Keratinocyte (primary cell): ENCODE results near the gene ABCD2.

Experiments
- EZH2 ChIP-seq: IDR thresholded peaks from one replicate; pipeline ENCODE4 v1.6.1; 2012; ENCODE audit warnings: inconsistent platforms, mild to moderate bottlenecking, low read length, moderate library complexity
- TF ChIP-seq, protein P1 (sequence below), 3 experiments: IDR thresholded peaks in 1 of 3; conservative IDR thresholded peaks in 1 of 3; optimal IDR thresholded peaks in 1 of 3; 2 replicates in 2 of 3; 3 replicates in 1 of 3; pipeline versions ENCODE3 to v1.5.1; 2011; ENCODE audit warnings: low read length in 3 of 3, mild to moderate bottlenecking in 3 of 3, moderate library complexity in 2 of 3, control low read depth in 1 of 3, inconsistent platforms in 1 of 3; ENCODE audit not compliant: insufficient read depth in 2 of 3; ENCODE audit errors: extremely low read depth in 1 of 3

DNA sequence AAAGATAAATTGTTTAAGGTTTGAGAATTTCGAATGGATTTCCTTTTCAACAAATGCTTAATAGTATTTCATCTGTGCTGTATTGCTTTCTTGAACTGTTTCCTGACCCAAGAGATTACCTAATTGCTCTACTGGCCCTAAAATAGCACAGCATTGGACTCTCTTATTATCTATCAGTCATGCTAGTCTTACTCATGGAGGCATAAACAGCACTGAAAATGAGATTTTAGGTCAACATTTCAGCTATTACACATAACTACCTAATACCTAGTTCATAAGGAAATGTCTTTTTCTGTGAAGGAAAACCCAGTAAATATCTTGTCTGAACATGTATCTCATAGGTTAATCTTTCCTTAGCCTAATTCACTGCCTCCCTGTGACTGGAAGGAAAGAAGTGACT is 4.3 kb upstream of the ABCD2 start:
- TF ChIP-seq, protein P1, sequence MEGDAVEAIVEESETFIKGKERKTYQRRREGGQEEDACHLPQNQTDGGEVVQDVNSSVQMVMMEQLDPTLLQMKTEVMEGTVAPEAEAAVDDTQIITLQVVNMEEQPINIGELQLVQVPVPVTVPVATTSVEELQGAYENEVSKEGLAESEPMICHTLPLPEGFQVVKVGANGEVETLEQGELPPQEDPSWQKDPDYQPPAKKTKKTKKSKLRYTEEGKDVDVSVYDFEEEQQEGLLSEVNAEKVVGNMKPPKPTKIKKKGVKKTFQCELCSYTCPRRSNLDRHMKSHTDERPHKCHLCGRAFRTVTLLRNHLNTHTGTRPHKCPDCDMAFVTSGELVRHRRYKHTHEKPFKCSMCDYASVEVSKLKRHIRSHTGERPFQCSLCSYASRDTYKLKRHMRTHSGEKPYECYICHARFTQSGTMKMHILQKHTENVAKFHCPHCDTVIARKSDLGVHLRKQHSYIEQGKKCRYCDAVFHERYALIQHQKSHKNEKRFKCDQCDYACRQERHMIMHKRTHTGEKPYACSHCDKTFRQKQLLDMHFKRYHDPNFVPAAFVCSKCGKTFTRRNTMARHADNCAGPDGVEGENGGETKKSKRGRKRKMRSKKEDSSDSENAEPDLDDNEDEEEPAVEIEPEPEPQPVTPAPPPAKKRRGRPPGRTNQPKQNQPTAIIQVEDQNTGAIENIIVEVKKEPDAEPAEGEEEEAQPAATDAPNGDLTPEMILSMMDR (optimal IDR thresholded peaks at IDR 0.05 in 1 of 3, IDR thresholded peaks at IDR 0.05 in 1 of 3, conservative IDR thresholded peaks at IDR 0.05 in 1 of 3; ENCODE audit: extremely low read depth in 1 of 3, insufficient read depth in 2 of 3, low read length in 3 of 3), result no peak
- no peak for TF ChIP-seq EZH2
